Activated CD8-positive, alpha-beta memory T cell treated with anti-CD3 and anti-CD28 coated beads, Interleukin-2, amount 50 U/mL, for 48 hours (primary cell): ENCODE data around the gene VASH1.
"Not testable (repeated sequence)": the region's sequence is repeated elsewhere in the genome, so short reads cannot be mapped to it uniquely, and the experiment has no call there.

ENCODE experiments used
- DNase-seq: peaks from one replicate; pipeline ENCODE4 v3.0.0-alpha.2; 2020

The VASH1 gene

DNA sequence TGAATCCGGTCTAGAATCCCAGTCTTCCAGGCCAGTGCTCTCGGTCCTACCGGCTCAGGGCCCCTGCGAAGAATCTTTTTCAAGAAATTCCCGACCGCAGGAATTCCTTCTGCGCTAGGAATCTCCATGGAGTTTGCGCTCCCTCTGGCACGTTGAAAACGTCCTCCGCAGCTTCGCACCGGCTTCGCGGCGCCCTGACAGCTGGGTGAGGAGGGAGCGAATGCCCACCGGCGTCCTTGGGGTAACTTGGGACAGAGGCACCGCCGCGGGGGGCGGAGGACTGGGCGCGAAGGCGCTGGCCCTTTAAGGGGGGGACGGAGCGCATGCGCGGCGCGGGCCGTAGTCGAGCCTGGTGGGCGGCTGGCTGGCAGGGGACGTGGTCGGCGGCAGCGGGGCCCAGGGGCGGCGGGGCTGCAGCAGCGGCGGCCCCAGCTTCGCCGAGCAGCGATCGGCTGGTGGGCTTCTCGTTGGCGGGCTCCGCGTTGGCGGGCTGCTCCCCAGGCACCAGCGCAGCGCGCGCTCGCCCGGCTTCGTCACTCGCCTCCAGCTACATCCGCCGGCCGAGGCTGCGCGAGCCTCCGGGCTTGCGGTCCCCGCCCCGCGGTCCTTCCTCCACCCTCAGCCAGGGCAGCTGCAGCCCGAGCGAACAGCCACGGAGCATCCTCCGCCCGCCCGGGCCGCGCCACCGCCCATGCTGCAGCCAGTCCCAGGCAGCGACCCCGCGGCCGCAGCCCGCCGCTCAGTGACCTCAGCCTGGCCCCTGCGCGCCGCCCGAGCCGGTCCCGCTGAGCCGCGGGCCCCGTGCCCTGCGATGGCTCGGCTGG, at the start of gene VASH1:
TSS of gene VASH1 (plus strand) at position 333 of the 824 bp plus-strand sequence. CDS start 1,354 bp downstream, outside the sequence.
- peak; percentile 84 for DNase-seq

GRCh38 chr14:76713121-76713520, 48.1 kb upstream of the VASH1 start:
- no peak for DNase-seq

DNA sequence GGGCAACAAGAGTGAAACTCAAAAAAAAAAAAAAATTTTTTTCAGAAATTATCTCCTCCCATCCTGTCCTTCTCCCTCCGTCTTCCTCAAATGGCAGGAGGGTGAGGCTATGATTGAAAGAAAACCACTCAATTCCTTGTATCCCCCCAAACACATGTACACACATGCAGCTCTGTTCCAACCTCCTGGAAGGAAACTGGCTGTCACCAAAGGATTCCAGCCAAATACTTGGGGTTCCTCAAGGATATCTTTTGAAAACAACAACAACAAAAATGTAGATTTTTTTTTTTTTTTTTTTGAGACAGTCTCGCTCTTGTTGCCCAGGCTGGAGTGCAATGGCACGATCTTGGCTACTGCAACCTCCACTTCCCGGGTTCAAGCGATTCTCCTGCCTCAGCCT, 46.8 kb upstream of the VASH1 start:
- no peak for DNase-seq

- no peak for DNase-seq
Observed at GRCh38 chr14:76715101-76715500, 46.2 kb upstream of the VASH1 start.

GRCh38 chr14:76715511-76716081, 45.7 kb upstream of the VASH1 start:
- no peak for DNase-seq

GRCh38 chr14:76716285-76716684, 45.0 kb upstream of the VASH1 start:
- no peak for DNase-seq

- DNase-seq, result no peak
Observed at GRCh38 chr14:76717508-76718290, 43.6 kb upstream of the VASH1 start.

GRCh38 chr14:76718306-76719040, 42.8 kb upstream of the VASH1 start:
- DNase-seq, result no peak

DNA sequence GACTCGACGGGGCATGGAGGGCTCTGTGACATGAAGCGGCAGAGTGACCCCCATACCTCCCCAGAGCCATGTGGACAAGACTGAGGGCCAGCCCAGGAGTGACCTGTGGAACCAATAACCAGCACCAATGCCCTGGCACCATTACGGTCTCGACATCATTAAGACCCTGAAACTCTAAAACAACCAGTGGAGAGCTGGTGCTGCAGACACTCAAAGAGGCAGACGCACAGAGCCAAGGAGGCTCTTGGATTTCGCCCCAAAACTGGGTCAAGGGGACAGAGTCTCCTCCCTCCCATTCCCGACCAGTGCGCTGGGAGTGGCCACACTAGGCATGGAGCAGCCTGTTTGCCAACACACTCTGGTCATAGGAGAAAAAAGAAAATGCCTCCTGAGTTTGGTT, 41.6 kb upstream of the VASH1 start:
- no peak for DNase-seq

DNA sequence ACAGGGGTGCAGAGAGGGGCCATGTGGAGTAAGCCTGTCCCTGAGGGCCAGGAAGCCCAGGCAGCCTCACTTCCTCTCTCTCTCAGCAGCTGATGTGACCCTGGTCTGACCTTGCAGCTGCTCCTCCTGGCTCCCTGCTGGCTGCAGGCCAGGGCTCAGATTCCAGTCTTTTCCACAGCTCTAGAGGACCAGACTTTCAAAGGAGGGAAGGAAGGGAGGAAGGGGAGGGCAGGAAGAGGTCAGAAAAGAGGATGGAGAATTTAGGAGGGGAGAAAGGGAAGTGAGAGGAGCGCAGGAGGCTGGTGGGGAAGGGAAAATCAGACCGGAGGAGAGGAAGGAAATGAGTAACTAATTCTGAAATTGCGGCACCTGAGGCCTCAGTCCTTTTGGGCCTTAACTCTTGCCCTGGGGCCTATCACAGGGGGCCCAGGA, 40.9 kb upstream of the VASH1 start:
- no peak for DNase-seq

- not testable (repeated sequence) for DNase-seq
Observed at GRCh38 chr14:76721506-76721905, 39.8 kb upstream of the VASH1 start.

GRCh38 chr14:76724651-76725550, 36.4 kb upstream of the VASH1 start:
- no peak for DNase-seq

DNA sequence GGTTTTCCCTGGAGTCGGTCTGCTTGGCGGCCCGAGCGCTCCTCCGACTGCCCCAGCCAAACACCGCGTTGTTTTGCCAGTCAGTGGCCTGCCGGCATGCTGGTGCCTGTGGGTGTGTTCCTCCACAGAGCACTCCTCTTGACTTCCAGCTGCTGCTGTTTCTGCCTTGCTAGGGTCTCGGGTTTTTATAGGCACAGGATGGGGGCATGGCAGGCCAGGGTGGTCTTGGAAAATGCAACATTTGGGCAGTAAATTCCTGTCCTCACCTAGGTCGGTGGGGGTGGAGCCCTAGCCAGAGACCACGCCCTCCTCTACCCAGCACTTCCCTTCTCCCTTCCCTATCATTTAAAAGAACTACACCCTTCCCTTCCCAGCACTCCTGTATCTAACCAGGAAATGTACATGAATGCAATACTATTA, 34.7 kb upstream of the VASH1 start:
- DNase-seq, result no peak

GRCh38 chr14:76727384-76727783, 33.9 kb upstream of the VASH1 start:
- DNase-seq, result no peak

GRCh38 chr14:76727901-76728300, 33.4 kb upstream of the VASH1 start:
- no peak for DNase-seq

- DNase-seq, result no peak
Observed at GRCh38 chr14:76729258-76729657, 32.0 kb upstream of the VASH1 start.

GRCh38 chr14:76729953-76730505, 31.2 kb upstream of the VASH1 start:
- DNase-seq, result no peak

- not testable (repeated sequence) for DNase-seq
Observed at GRCh38 chr14:76734501-76734900, 26.8 kb upstream of the VASH1 start.

DNA sequence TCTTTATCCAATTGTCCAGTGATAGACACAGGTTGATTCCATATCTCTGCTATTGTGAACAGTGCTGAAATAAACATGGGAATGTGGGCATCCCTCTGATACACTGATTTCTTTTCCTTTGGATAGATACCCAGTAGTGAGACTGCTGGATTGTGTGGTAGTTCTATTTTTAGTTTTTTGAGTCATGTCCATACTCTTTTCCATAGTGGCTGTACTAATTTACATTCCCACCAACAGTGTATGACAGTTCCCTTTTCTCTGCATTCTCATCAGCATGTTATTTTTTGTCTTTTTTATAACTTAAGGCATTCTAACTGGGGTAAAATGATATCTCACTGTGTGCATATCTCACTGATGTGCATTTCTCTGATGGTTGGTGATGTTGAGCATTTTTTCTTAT, 24.8 kb upstream of the VASH1 start:
- DNase-seq, result no peak

- no peak for DNase-seq
Observed at GRCh38 chr14:76741074-76741473, 20.2 kb upstream of the VASH1 start.

GRCh38 chr14:76742185-76742584, 19.1 kb upstream of the VASH1 start:
- DNase-seq, result no peak

- DNase-seq, result no peak
Observed at GRCh38 chr14:76742966-76743365, 18.3 kb upstream of the VASH1 start.
